Psoas muscle (tissue), 8 donors: ENCODE data around the gene PPP1R9A. TPM values are rescaled to one million over a fixed set of nuclear protein-coding genes. Genes with fewer than 3 reads are reported as not detected.

Experiments used
- ATAC-seq, 4 donors: fragments of 200-7000 bp; cut with Tn5 transposase; one replicate each; pipeline ENCODE4 v1.9.1; 2020; ENCODE audit warnings: moderate library complexity in 3 of 4, mild to moderate bottlenecking in 2 of 4
- DNase-seq, 2 donors: peaks; one replicate each; pipeline ENCODE4 v3.0.0-alpha.2; 2020
- H3K27ac ChIP-seq: fragments of 200-600 bp; one replicate; pipeline ENCODE4 v1.8.0; 2022
- H3K27me3 ChIP-seq, 3 donors: fragments of 200-600 bp in 1 of 3; one replicate each; pipeline versions ENCODE4 v1.6.1 to v1.8.0; 2013 to 2022; ENCODE audit warnings: low read length in 2 of 3, mild to moderate bottlenecking in 2 of 3, moderate library complexity in 1 of 3; ENCODE audit not compliant: insufficient read depth in 3 of 3
- H3K36me3 ChIP-seq, 2 donors: fragments of 200-600 bp in 1 of 2; one replicate each; pipeline versions ENCODE4 v1.6.1 to v1.8.0; 2013 to 2022; ENCODE audit warnings: low read depth in 1 of 2, mild to moderate bottlenecking in 1 of 2, moderate library complexity in 1 of 2; ENCODE audit not compliant: insufficient read depth in 1 of 2
- H3K4me1 ChIP-seq: fragments of 200-600 bp; one replicate; pipeline ENCODE4 v1.8.0; 2022
- H3K4me3 ChIP-seq: fragments of 200-600 bp; one replicate; pipeline ENCODE4 v1.8.0; 2022; ENCODE audit warnings: mild to moderate bottlenecking
- H3K9me3 ChIP-seq: fragments of 200-600 bp; one replicate; pipeline ENCODE4 v1.8.0; 2022
- WGBS, 3 donors: extraction: QIAGEN DNeasy Blood & Tissue Kit; methylation state at CpG; one replicate each; pipeline versions ENCODE4 v1.1.6 to v1.1.7; 2013; 5-methylcytosine and 5-hydroxymethylcytosine counted together
- intact Hi-C, 2 donors: fragments of 100-400 bp; cut with DNase I; formaldehyde crosslinking; loops; one replicate each; pipeline versions ENCODE4 v1.11.0 to v1.14.2; 2022
- polyA plus RNA-seq, 3 donors: library from polyadenylated mRNA; stranded (reverse); fragments of 200-250 nt; gene quantifications; one replicate each; pipeline ENCODE4 v1.2.3, GENCODE V29; 2013
- total RNA-seq, 4 donors: library from RNA; stranded (reverse); fragmentation: NEBNext Ultra II Directional in 2 of 4; extraction: Animal tissue kit (Norgen Biotek cat#: 25700) in 2 of 4; gene quantifications; one replicate each; pipeline versions ENCODE4 v1.2.1 to v1.2.4, GENCODE V29; 2021 to 2023
- TF ChIP-seq, protein P1 (sequence below): fragments of 200-600 bp; IDR thresholded peaks from one replicate; pipeline ENCODE4 v1.8.0; 2022; ENCODE audit warnings: antibody characterized with exemption
- donor health status: healthy with polysubstance abuse.
- donor health status: DM: no; HTN: no; CAD: no; lungs with moderate emphysema.
- donor health status: Bipolar disorder and iron deficiency.
- donor health status: healthy.
- donor health status: DM: yes; HTN: yes; CAD: no.
- donor health status: DM: no; HTN: no; CAD: no.
- donor health status: DM: no; HTN: no; CAD: no.
- donor health status: DM: yes; HTN: yes; CAD: no.

PPP1R9A gene
- total and polyA plus RNA-seq, 7 donors = 1.1 to 18.6 (median 13.5) TPM

DNA sequence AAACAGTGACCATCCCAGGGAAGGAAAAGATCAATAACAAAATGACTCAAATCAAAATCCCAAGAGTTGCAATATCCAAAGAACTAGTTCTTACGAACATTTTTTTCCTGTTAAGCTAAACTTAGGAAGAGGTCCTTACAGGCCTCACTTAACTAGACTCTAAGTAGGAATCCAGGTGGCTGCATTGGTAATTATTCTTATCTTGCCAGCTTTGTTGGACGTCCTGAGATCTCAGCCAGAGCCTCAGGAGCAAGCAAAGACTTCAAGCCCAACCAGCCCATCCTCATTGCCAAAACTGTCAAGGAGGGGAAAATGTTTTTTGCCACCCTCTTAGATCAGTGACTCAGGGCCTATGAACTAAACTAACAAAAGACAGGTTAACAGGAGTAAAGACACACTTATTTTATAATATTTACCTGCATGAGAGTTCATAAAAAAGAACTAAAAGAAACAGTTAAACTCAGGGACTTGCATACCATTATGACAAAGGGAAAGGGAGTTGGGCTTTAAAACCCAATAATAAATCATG lies 18.3 kb upstream of the PPP1R9A start:
- intact Hi-C loops = no loop called here
- no peak overlapping the region for H3K27ac ChIP-seq
- ATAC-seq = no peak

DNA sequence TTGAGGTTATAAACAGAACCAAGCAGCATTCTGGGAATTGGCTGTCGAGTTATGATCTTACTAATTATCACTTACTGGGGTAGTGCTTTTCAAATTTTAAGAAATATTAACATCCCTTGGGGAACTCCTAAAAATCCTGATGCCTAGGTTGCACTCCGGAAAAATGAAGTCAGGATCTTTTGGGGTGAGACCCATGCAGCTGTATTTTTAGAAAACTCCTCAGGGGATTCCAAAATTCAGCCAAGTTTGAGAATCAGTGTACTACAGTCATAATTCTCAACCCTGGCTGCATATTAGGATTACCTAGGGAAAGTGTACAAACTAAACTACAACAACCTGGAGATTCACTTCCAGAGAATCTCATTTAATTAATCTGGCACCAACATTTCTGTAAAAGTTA lies 17.2 kb upstream of the PPP1R9A start:
- ATAC-seq = no peak
- 41 to 57% (median 55%) methylated on average over 2 of the region's 2 CpGs for WGBS, 3 donors

More for the DNA sequence above, 18.3 kb upstream of the PPP1R9A start:
- DNase-seq = no peak
- Histone ChIP-seq H3K36me3 (no peaks in the 10 kb centered on the region), H3K9me3 (no peaks in the 10 kb centered on the region), H3K4me3 (no peak overlapping the region), H3K4me1 (no peaks in the 10 kb centered on the region), H3K27me3 (no peaks in the 10 kb centered on the region)
- 52 to 60% (median 58%) methylated on average over 2 of the region's 2 CpGs for WGBS, 3 donors
- TF ChIP-seq, protein P1, sequence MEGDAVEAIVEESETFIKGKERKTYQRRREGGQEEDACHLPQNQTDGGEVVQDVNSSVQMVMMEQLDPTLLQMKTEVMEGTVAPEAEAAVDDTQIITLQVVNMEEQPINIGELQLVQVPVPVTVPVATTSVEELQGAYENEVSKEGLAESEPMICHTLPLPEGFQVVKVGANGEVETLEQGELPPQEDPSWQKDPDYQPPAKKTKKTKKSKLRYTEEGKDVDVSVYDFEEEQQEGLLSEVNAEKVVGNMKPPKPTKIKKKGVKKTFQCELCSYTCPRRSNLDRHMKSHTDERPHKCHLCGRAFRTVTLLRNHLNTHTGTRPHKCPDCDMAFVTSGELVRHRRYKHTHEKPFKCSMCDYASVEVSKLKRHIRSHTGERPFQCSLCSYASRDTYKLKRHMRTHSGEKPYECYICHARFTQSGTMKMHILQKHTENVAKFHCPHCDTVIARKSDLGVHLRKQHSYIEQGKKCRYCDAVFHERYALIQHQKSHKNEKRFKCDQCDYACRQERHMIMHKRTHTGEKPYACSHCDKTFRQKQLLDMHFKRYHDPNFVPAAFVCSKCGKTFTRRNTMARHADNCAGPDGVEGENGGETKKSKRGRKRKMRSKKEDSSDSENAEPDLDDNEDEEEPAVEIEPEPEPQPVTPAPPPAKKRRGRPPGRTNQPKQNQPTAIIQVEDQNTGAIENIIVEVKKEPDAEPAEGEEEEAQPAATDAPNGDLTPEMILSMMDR = no peak

DNA sequence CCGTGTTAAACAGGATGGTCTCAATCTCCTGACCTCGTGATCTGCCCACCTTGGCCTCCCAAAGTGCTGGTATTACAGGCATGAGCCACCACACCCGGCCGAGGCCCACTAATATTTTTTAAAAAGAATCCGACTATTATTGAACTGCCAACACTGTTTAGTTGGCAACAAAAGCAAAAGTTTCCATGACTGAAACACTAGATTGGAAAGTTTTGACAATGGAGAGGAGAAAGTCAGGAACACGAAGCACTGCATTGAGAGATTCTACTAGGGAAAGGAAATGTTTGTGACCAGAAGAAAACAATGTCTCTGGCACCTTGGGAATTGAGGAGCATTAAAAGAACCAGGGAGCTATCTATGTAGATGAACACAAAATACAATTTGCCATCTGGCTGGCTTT lies 13.7 kb upstream of the PPP1R9A start:
- no peak overlapping the region for H3K27ac ChIP-seq
- WGBS, 3 donors = 79 to 83% (median 80%) methylated on average over 6 of the region's 6 CpGs
- H3K36me3 ChIP-seq = no peaks in the 10 kb centered on the region
- TF ChIP-seq, protein P1 = no peak
- ATAC-seq (no peak), DNase-seq (no peak)
- H3K4me3 ChIP-seq = no peak overlapping the region
- intact Hi-C loops = no loop called here
- no peaks in the 10 kb centered on the region for H3K27me3 ChIP-seq
- no peaks in the 10 kb centered on the region for H3K4me1 ChIP-seq
- no peaks in the 10 kb centered on the region for H3K9me3 ChIP-seq

More for the DNA sequence above, 17.2 kb upstream of the PPP1R9A start:
- Histone ChIP-seq H3K4me3 (no peak overlapping the region), H3K36me3 (no peaks in the 10 kb centered on the region), H3K9me3 (no peaks in the 10 kb centered on the region), H3K4me1 (no peaks in the 10 kb centered on the region), H3K27ac (no peak overlapping the region), H3K27me3 (no peaks in the 10 kb centered on the region)
- intact Hi-C loops = no loop called here
- TF ChIP-seq, protein P1 = no peak
- DNase-seq = no peak

DNA sequence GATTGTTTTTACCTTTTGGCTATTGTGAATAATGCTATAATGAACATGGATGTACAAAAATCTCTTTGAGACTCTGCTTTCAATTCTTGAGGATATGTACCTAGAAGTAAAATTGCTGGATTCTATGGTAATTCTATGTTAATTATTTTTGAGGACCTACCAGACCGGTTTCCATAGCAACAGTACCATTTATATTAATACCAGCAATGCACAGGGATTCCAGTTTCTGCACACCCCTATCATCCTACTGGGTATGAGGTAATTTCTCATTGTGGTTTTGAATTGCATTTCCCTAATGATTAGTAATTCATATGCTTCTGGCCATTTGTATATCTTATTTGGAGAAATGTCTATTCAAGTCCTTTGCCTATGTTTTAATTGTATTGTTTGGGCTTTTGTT lies 9.9 kb upstream of the PPP1R9A start:
- WGBS, 3 donors = 90 to 100% (median 96%) methylated on average over 1 of the region's 1 CpG
- intact Hi-C loops = no loop called here
- ATAC-seq = no peak
- no peaks in the 10 kb centered on the region for H3K36me3 ChIP-seq
- H3K27me3 ChIP-seq = no peaks in the 10 kb centered on the region
- DNase-seq = no peak
- H3K27ac ChIP-seq = no peak overlapping the region
- TF ChIP-seq, protein P1 = no peak
- no peaks in the 10 kb centered on the region for H3K9me3 ChIP-seq
- no peak overlapping the region for H3K4me3 ChIP-seq
- H3K4me1 ChIP-seq = no peaks in the 10 kb centered on the region

DNA sequence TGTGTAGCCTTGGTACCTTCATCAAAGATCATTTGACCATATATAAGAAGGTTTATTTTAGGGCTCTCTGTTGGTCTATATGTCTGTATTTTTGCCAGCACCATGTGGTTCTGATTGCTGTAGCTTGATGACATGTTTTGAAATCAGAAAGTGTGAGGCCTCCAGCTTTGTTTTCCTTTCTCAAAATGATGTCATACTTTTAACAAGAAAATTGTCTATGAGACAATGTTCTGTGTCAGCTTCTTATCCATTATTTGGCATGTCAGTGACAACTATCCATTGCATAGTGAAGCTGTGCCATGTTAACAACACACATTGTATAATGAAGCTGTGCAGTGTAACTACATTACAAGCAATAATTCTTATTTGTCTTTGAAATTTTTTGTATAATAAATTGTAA lies 9.1 kb upstream of the PPP1R9A start:
- intact Hi-C loops = no loop called here
- TF ChIP-seq, protein P1 = no peak
- H3K36me3 ChIP-seq = no peaks in the 10 kb centered on the region
- H3K27me3 ChIP-seq = no peaks in the 10 kb centered on the region
- ATAC-seq (no peak), DNase-seq (no peak)
- H3K4me1 ChIP-seq = no peaks in the 10 kb centered on the region
- H3K27ac ChIP-seq = no peak overlapping the region
- no peak overlapping the region for H3K4me3 ChIP-seq
- H3K9me3 ChIP-seq = no peaks in the 10 kb centered on the region
